ENCODE results near the gene INTS1.
"Not testable (repeated sequence)": the region's sequence is repeated elsewhere in the genome, so short reads cannot be mapped to it uniquely, and the experiment has no call there.

Gene INTS1

GRCh38 chr7:1445341-1445740, 58.8 kb downstream of the INTS1 start:
- no peak for DNase-seq (ENCODE audit: low read depth)

GRCh38 chr7:1444925-1445322, 59.3 kb downstream of the INTS1 start:
- no peak for DNase-seq (ENCODE audit: low read depth)

GRCh38 chr7:1444214-1444924, 59.8 kb downstream of the INTS1 start:
- no peak for DNase-seq (ENCODE audit: low read depth)

GRCh38 chr7:1443587-1444200, 60.5 kb downstream of the INTS1 start:
- not testable (repeated sequence) for DNase-seq (ENCODE audit: low read depth)

- no peak for DNase-seq (ENCODE audit: low read depth)
These were observed 61.6 kb downstream of the INTS1 start for GRCh38 chr7:1442355-1443124.

GRCh38 chr7:1441615-1442354, 62.4 kb downstream of the INTS1 start:
- DNase-seq (ENCODE audit: low read depth), result no peak

GRCh38 chr7:1440620-1441019, 63.6 kb downstream of the INTS1 start:
- no peak for DNase-seq (ENCODE audit: low read depth)

- no peak for DNase-seq (ENCODE audit: low read depth)
These were observed 64.5 kb downstream of the INTS1 start for GRCh38 chr7:1439373-1440363.

GRCh38 chr7:1438821-1439220, 65.4 kb downstream of the INTS1 start:
- no peak for DNase-seq (ENCODE audit: low read depth)

- no peak for DNase-seq (ENCODE audit: low read depth)
These were observed 66.0 kb downstream of the INTS1 start for GRCh38 chr7:1438208-1438607.

GRCh38 chr7:1437155-1437880, 66.9 kb downstream of the INTS1 start:
- no peak for DNase-seq (ENCODE audit: low read depth)

GRCh38 chr7:1436608-1437007, 67.6 kb downstream of the INTS1 start:
- DNase-seq (ENCODE audit: low read depth), result no peak

- no peak for DNase-seq (ENCODE audit: low read depth)
These were observed 69.1 kb downstream of the INTS1 start for GRCh38 chr7:1434891-1435670.

- DNase-seq (ENCODE audit: low read depth), result no peak
These were observed 69.9 kb downstream of the INTS1 start for GRCh38 chr7:1434165-1434718.

- no peak for DNase-seq (ENCODE audit: low read depth)
These were observed 70.9 kb downstream of the INTS1 start for GRCh38 chr7:1433128-1433920.

- DNase-seq (ENCODE audit: low read depth), result peak; percentile 8
These were observed 71.6 kb downstream of the INTS1 start for GRCh38 chr7:1432411-1433082.

GRCh38 chr7:1431634-1432380, 72.4 kb downstream of the INTS1 start:
- no peak for DNase-seq (ENCODE audit: low read depth)
